Measurements from ENCODE around the gene CLPTM1L. TPM values are rescaled to one million over a fixed set of nuclear protein-coding genes. Genes with fewer than 3 reads are reported as not detected.

Gene CLPTM1L
- polyA plus RNA-seq, 3 donors: 14.1 to 76.2 (median 35.0) TPM

DNA sequence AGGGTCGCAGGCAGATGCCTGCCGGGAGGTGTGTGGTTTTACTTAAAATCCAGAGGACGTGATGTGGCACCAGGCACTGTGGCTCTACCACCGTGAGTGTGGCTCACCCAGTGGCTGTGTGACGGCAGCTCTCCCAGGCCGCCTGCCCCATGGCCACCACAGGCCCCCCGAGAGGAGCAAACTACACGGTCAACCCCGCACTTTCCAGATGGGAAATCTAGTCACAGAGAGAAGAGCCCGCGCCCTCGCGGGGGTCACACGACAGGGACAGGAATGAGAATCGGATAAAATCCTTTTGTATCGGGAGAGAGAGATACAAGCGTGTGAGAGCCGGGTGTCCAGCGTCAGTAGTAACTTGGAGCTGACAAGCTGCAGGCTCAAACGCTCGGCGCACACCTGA is 74.5 kb downstream of the CLPTM1L start:
- Mint-ChIP-seq H3K36me3 (no peaks in the 10 kb centered on the region), H3K4me1 (no peaks in the 10 kb centered on the region), H3K9me3 (peaks cover 14 to 33% (median 23%) of the 10 kb centered on the region in 7 donors), H3K27me3 (ENCODE audit: low read depth in 3 of 3) (peaks cover 0 to 5% (median 2%) of the 10 kb centered on the region in 3 donors), H3K4me3 (no peak overlapping the region), H3K27ac (no peak overlapping the region)
- 98% methylated on average over 22 of the region's 22 CpGs for WGBS (ENCODE audit: insufficient coverage)
- Histone ChIP-seq H3K4me1 (ENCODE audit: control insufficient read depth in 1 of 2, insufficient read depth in 2 of 2, low read length in 2 of 2) (no peaks in the 10 kb centered on the region), H3K79me2 (ENCODE audit: insufficient read depth, low read length) (no peaks in the 10 kb centered on the region), H3K4me2 (replicated peaks; ENCODE audit: extremely low read depth, low read length, poor library complexity, severe bottlenecking) (no peak overlapping the region), H4K20me1 (ENCODE audit: insufficient read depth, low read length) (no peaks in the 10 kb centered on the region), H3K27me3 (ENCODE audit: control insufficient read depth in 2 of 2, insufficient read depth in 2 of 2, low read length in 2 of 2) (no peaks in the 10 kb centered on the region), H3K9me3 (replicated peaks in 1 of 2; ENCODE audit: control insufficient read depth in 1 of 2, insufficient read depth in 1 of 2, low read length in 2 of 2) (peaks cover 12 to 44% of the 10 kb centered on the region in 2 donors), H3K36me3 (replicated peaks in 1 of 2; ENCODE audit: control insufficient read depth in 1 of 2, insufficient read depth in 2 of 2, low read length in 2 of 2) (no peaks in the 10 kb centered on the region), H3K9ac (ENCODE audit: insufficient read depth, low read length, poor library complexity, severe bottlenecking) (no peak overlapping the region), H3K27ac (ENCODE audit: low read depth in 1 of 2, low read length in 2 of 2) (no peak overlapping the region), H2AFZ (ENCODE audit: insufficient read depth, low read depth, low read length, poor library complexity, severe bottlenecking) (no peak overlapping the region), H3K4me3 (replicated peaks in 1 of 3; ENCODE audit: low read depth in 2 of 3, low read length in 3 of 3) (no peak overlapping the region)
- intact Hi-C loops (cut with micrococcal nuclease): no loop called here
- no peak for DNase-seq
- TF ChIP-seq, protein P1, sequence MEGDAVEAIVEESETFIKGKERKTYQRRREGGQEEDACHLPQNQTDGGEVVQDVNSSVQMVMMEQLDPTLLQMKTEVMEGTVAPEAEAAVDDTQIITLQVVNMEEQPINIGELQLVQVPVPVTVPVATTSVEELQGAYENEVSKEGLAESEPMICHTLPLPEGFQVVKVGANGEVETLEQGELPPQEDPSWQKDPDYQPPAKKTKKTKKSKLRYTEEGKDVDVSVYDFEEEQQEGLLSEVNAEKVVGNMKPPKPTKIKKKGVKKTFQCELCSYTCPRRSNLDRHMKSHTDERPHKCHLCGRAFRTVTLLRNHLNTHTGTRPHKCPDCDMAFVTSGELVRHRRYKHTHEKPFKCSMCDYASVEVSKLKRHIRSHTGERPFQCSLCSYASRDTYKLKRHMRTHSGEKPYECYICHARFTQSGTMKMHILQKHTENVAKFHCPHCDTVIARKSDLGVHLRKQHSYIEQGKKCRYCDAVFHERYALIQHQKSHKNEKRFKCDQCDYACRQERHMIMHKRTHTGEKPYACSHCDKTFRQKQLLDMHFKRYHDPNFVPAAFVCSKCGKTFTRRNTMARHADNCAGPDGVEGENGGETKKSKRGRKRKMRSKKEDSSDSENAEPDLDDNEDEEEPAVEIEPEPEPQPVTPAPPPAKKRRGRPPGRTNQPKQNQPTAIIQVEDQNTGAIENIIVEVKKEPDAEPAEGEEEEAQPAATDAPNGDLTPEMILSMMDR (IDR thresholded peaks at IDR 0.05): no peak

DNA sequence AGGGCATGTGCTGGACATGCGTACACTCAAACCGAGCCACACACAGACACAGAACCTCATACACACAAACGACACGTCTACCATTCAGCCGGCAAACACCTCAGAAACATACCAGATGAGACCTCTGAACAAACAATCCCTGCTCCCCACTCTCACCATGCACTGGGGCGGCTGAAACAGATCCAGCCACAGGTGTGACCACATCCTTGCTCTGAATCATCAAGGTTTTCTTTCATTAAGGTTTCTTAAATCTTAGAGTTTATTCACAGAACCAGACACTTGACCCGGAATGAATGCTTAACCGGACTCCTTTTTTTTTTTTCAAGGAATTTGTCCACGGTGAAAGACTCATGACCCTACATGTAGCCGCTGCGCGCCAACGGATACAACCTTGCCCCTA is 76.2 kb downstream of the CLPTM1L start:
- no peaks in the 10 kb centered on the region for H3K27me3 ChIP-seq (ENCODE audit: control insufficient read depth in 2 of 2, insufficient read depth in 2 of 2, low read length in 2 of 2)
- DNase-seq: no peak
- WGBS (ENCODE audit: insufficient coverage): 90% methylated on average over 12 of the region's 13 CpGs
- no peaks in the 10 kb centered on the region for H3K4me1 ChIP-seq (ENCODE audit: control insufficient read depth in 1 of 2, insufficient read depth in 2 of 2, low read length in 2 of 2)
- H3K9me3 ChIP-seq (replicated peaks in 1 of 2; ENCODE audit: control insufficient read depth in 1 of 2, insufficient read depth in 1 of 2, low read length in 2 of 2): peaks cover 12 to 48% of the 10 kb centered on the region in 2 donors
- no peak overlapping the region for H2AFZ ChIP-seq (ENCODE audit: insufficient read depth, low read depth, low read length, poor library complexity, severe bottlenecking)
- H3K27me3 Mint-ChIP-seq (ENCODE audit: low read depth in 3 of 3): peaks cover 0 to 5% (median 0%) of the 10 kb centered on the region in 3 donors
- H3K4me3 Mint-ChIP-seq: no peak overlapping the region
- H3K9ac ChIP-seq (ENCODE audit: insufficient read depth, low read length, poor library complexity, severe bottlenecking): no peak overlapping the region
- no peak overlapping the region for H3K4me2 ChIP-seq (replicated peaks; ENCODE audit: extremely low read depth, low read length, poor library complexity, severe bottlenecking)
- no peak overlapping the region for H3K4me3 ChIP-seq (replicated peaks in 1 of 3; ENCODE audit: low read depth in 2 of 3, low read length in 3 of 3)
- intact Hi-C loops (cut with micrococcal nuclease): no loop called here
- TF ChIP-seq, protein P1 (IDR thresholded peaks at IDR 0.05): no peak
- H3K27ac Mint-ChIP-seq: no peak overlapping the region
- H3K4me1 Mint-ChIP-seq: no peaks in the 10 kb centered on the region
- no peaks in the 10 kb centered on the region for H4K20me1 ChIP-seq (ENCODE audit: insufficient read depth, low read length)
- H3K36me3 Mint-ChIP-seq: no peaks in the 10 kb centered on the region
- H3K79me2 ChIP-seq (ENCODE audit: insufficient read depth, low read length): no peaks in the 10 kb centered on the region
- H3K9me3 Mint-ChIP-seq: peaks cover 17 to 33% (median 23%) of the 10 kb centered on the region in 7 donors
- no peak overlapping the region for H3K27ac ChIP-seq (ENCODE audit: low read depth in 1 of 2, low read length in 2 of 2)
- no peaks in the 10 kb centered on the region for H3K36me3 ChIP-seq (replicated peaks in 1 of 2; ENCODE audit: control insufficient read depth in 1 of 2, insufficient read depth in 2 of 2, low read length in 2 of 2)
